ENCODE data around the gene ELL2.

- TF ChIP-seq EP300 (conservative IDR thresholded peaks at IDR 0.05; ENCODE audit: poor library complexity, severe bottlenecking) (no peak), MXI1 (conservative IDR thresholded peaks at IDR 0.05; ENCODE audit: poor library complexity, severe bottlenecking) (no peak), CTCF (IDR thresholded peaks at IDR 0.05; ENCODE audit: poor library complexity, severe bottlenecking) (no peak), TAF1 (IDR thresholded peaks at IDR 0.05; ENCODE audit: low read depth) (no peak)
Measured at GRCh38 chr5:95967236-95967635, 5.6 kb upstream of the ELL2 start.

Data from neural cell (in vitro differentiated cells).